HG03135 (cell line): ENCODE results near the gene PWWP2B.
"Not testable (repeated sequence)": the region's sequence is repeated elsewhere in the genome, so short reads cannot be mapped to it uniquely, and the experiment has no call there.

ENCODE experiments used
- ATAC-seq: cut with Tn5 transposase; IDR thresholded peaks from one replicate; pipeline ENCODE4 v1.9.1; 2021; ENCODE audit warnings: mild to moderate bottlenecking, moderate library complexity; ENCODE audit not compliant: unreplicated experiment

The PWWP2B gene

GRCh38 chr10:132379026-132379425 lies 18.0 kb upstream of the PWWP2B start:
- ATAC-seq: not testable (repeated sequence)

GRCh38 chr10:132380986-132381385 lies 16.0 kb upstream of the PWWP2B start:
- not testable (repeated sequence) for ATAC-seq

GRCh38 chr10:132381741-132382140 lies 15.3 kb upstream of the PWWP2B start:
- no peak for ATAC-seq

- ATAC-seq: no peak
Measured at GRCh38 chr10:132382231-132382922, 14.6 kb upstream of the PWWP2B start.

- ATAC-seq: no peak
Measured at GRCh38 chr10:132383101-132383500, 13.9 kb upstream of the PWWP2B start.

- no peak for ATAC-seq
Measured at GRCh38 chr10:132383751-132384196, 13.2 kb upstream of the PWWP2B start.

GRCh38 chr10:132384618-132385388 lies 12.2 kb upstream of the PWWP2B start:
- ATAC-seq: no peak

- no peak for ATAC-seq
Measured at GRCh38 chr10:132385389-132385667, 11.7 kb upstream of the PWWP2B start.

GRCh38 chr10:132385721-132386418 lies 11.1 kb upstream of the PWWP2B start:
- ATAC-seq: no peak

GRCh38 chr10:132386419-132386831 lies 10.6 kb upstream of the PWWP2B start:
- ATAC-seq: no peak

- ATAC-seq: not testable (repeated sequence)
Measured at GRCh38 chr10:132386896-132387295, 10.1 kb upstream of the PWWP2B start.

GRCh38 chr10:132387764-132388210 lies 9.2 kb upstream of the PWWP2B start:
- no peak for ATAC-seq

GRCh38 chr10:132388891-132389432 lies 8.0 kb upstream of the PWWP2B start:
- ATAC-seq: no peak

GRCh38 chr10:132389433-132390169 lies 7.4 kb upstream of the PWWP2B start:
- ATAC-seq: no peak

- no peak for ATAC-seq
Measured at GRCh38 chr10:132390170-132390920, 6.7 kb upstream of the PWWP2B start.

- ATAC-seq: no peak
Measured at GRCh38 chr10:132390921-132391675, 5.9 kb upstream of the PWWP2B start.

GRCh38 chr10:132391676-132392020 lies 5.4 kb upstream of the PWWP2B start:
- no peak for ATAC-seq

- ATAC-seq: no peak
Measured at GRCh38 chr10:132392184-132392800, 4.7 kb upstream of the PWWP2B start.
